NCI-H1048 (cell line): ENCODE data around the gene MYO16.

ENCODE experiments used
- DNase-seq: peaks from one replicate; lab custom pipeline; 2025; lab: John Stamatoyannopoulos, UW

MYO16 gene

GRCh38 chr13:109126891-109127641 lies 497.7 kb downstream of the MYO16 start:
- no peak for DNase-seq

GRCh38 chr13:109128121-109128520 lies 498.7 kb downstream of the MYO16 start:
- DNase-seq = no peak

GRCh38 chr13:109130093-109130835 lies 500.9 kb downstream of the MYO16 start:
- no peak for DNase-seq

- DNase-seq = no peak
These were observed 502.4 kb downstream of the MYO16 start for GRCh38 chr13:109131698-109132257.

GRCh38 chr13:109135018-109135417 lies 505.6 kb downstream of the MYO16 start:
- DNase-seq = no peak

GRCh38 chr13:109136873-109137272 lies 507.5 kb downstream of the MYO16 start:
- DNase-seq = no peak

GRCh38 chr13:109139346-109139745 lies 509.9 kb downstream of the MYO16 start:
- no peak for DNase-seq

GRCh38 chr13:109140054-109140453 lies 510.6 kb downstream of the MYO16 start:
- no peak for DNase-seq

GRCh38 chr13:109140479-109141349 lies 511.3 kb downstream of the MYO16 start:
- DNase-seq = no peak

- no peak for DNase-seq
These were observed 512.3 kb downstream of the MYO16 start for GRCh38 chr13:109141706-109142105.

- DNase-seq = no peak
These were observed 515.5 kb downstream of the MYO16 start for GRCh38 chr13:109144693-109145437.

GRCh38 chr13:109145631-109146030 lies 516.2 kb downstream of the MYO16 start:
- no peak for DNase-seq

GRCh38 chr13:109146393-109146792 lies 517.0 kb downstream of the MYO16 start:
- DNase-seq = no peak

- DNase-seq = no peak
These were observed 517.7 kb downstream of the MYO16 start for GRCh38 chr13:109146912-109147647.

GRCh38 chr13:109148243-109148642 lies 518.8 kb downstream of the MYO16 start:
- DNase-seq = no peak

GRCh38 chr13:109150696-109151095 lies 521.3 kb downstream of the MYO16 start:
- no peak for DNase-seq

- DNase-seq = no peak
These were observed 521.8 kb downstream of the MYO16 start for GRCh38 chr13:109151255-109151654.

- no peak for DNase-seq
These were observed 522.3 kb downstream of the MYO16 start for GRCh38 chr13:109151696-109152095.

GRCh38 chr13:109152311-109152820 lies 523.0 kb downstream of the MYO16 start:
- DNase-seq = no peak

- DNase-seq = no peak
These were observed 523.5 kb downstream of the MYO16 start for GRCh38 chr13:109152941-109153340.
